SK-N-SH treated with all-trans-retinoic acid at 6 μM for 48 hours (cell line): ENCODE results near the gene IL17C.

Experiments used
- ATAC-seq: fragments of 200-7000 bp; cut with Tn5 transposase; 3 replicates; pipeline ENCODE4 v1.9.1; 2020; ENCODE audit warnings: mild to moderate bottlenecking, moderate library complexity
- ARNTL ChIP-seq: fragments of 450-650 bp; formaldehyde crosslinking; IDR thresholded peaks from 2 replicates; pipeline ENCODE4 v1.5.0; 2020; ENCODE audit warnings: low read depth, mild to moderate bottlenecking, moderate library complexity, borderline replicate concordance
- CSDC2 ChIP-seq: fragments of 250-450 bp; sonication (Bioruptor Pico); IDR thresholded peaks from 2 replicates; pipeline ENCODE4 v1.5.0; 2020; ENCODE audit warnings: mild to moderate bottlenecking, moderate library complexity
- ESRRG ChIP-seq: fragments of 250-450 bp; sonication (Bioruptor Pico); IDR thresholded peaks from 2 replicates; pipeline ENCODE4 v1.6.1; 2021; ENCODE audit warnings: mild to moderate bottlenecking
- GLIS3 ChIP-seq: fragments of 250-450 bp; sonication (Bioruptor Pico); IDR thresholded peaks from 2 replicates; pipeline ENCODE4 v1.5.0; 2020; ENCODE audit warnings: mild to moderate bottlenecking, moderate library complexity
- ISL1 ChIP-seq: fragments of 250-450 bp; sonication (Bioruptor Pico); IDR thresholded peaks from 2 replicates; pipeline ENCODE4 v2.1.2; 2022; ENCODE audit warnings: mild to moderate bottlenecking, moderate library complexity
- OSR1 ChIP-seq: fragments of 250-450 bp; sonication (Bioruptor Pico); IDR thresholded peaks from 2 replicates; pipeline ENCODE4 v1.8.0; 2022; ENCODE audit warnings: moderate library complexity, mild to moderate bottlenecking, inconsistent platforms
- PATZ1 ChIP-seq: fragments of 250-450 bp; sonication (Bioruptor Pico); IDR thresholded peaks from 2 replicates; pipeline ENCODE4 v1.8.0; 2020; ENCODE audit warnings: mild to moderate bottlenecking, moderate library complexity, borderline replicate concordance
- POU6F1 ChIP-seq: fragments of 250-450 bp; sonication (Bioruptor Pico); IDR thresholded peaks from 2 replicates; pipeline ENCODE4 v1.8.0; 2021; ENCODE audit warnings: low read depth, mild to moderate bottlenecking, moderate library complexity, borderline replicate concordance
- PPARA ChIP-seq: fragments of 250-450 bp; sonication (Bioruptor Pico); IDR thresholded peaks from 2 replicates; pipeline ENCODE4 v1.5.0; 2020; ENCODE audit warnings: mild to moderate bottlenecking, borderline replicate concordance
- RARB ChIP-seq: fragments of 250-450 bp; sonication (Bioruptor Pico); IDR thresholded peaks from 2 replicates; pipeline ENCODE4 v1.8.0; 2021; ENCODE audit warnings: mild to moderate bottlenecking, moderate library complexity
- SNAI2 ChIP-seq: fragments of 250-450 bp; sonication (Bioruptor Pico); IDR thresholded peaks from 2 replicates; pipeline ENCODE4 v1.5.0; 2020; ENCODE audit warnings: mild to moderate bottlenecking, moderate library complexity
- TCF4 ChIP-seq: fragments of 250-450 bp; sonication (Bioruptor Pico); IDR thresholded peaks from 2 replicates; pipeline ENCODE4 v1.8.0; 2021; ENCODE audit warnings: mild to moderate bottlenecking, moderate library complexity, borderline replicate concordance
- TOX ChIP-seq: fragments of 250-450 bp; sonication (Bioruptor Pico); IDR thresholded peaks from 2 replicates; pipeline ENCODE4 v1.8.0; 2021; ENCODE audit warnings: mild to moderate bottlenecking, moderate library complexity, borderline replicate concordance
- ZC3H10 ChIP-seq: fragments of 250-450 bp; sonication (Bioruptor Pico); IDR thresholded peaks from 2 replicates; pipeline ENCODE4 v1.5.1; 2021; ENCODE audit warnings: mild to moderate bottlenecking, moderate library complexity
- ZFP3 ChIP-seq: fragments of 250-450 bp; sonication (Bioruptor Pico); IDR thresholded peaks from 2 replicates; pipeline ENCODE4 v1.5.0; 2020; ENCODE audit warnings: mild to moderate bottlenecking, moderate library complexity
- ZFP30 ChIP-seq: fragments of 450-650 bp; formaldehyde crosslinking; IDR thresholded peaks from 2 replicates; pipeline ENCODE4 v1.5.0; 2022; ENCODE audit warnings: mild to moderate bottlenecking, moderate library complexity
- ZNF565 ChIP-seq: fragments of 450-650 bp; formaldehyde crosslinking; conservative IDR thresholded peaks from 2 replicates; pipeline ENCODE4 v1.5.0; 2020; ENCODE audit warnings: low read depth, mild to moderate bottlenecking, moderate library complexity
- ZNF70 ChIP-seq: fragments of 450-650 bp; formaldehyde crosslinking; IDR thresholded peaks from 2 replicates; pipeline ENCODE4 v1.5.0; 2020; ENCODE audit warnings: mild to moderate bottlenecking, moderate library complexity
- TF ChIP-seq, protein P1 (sequence below): fragments of 250-450 bp; sonication (Bioruptor Pico); IDR thresholded peaks from 2 replicates; pipeline ENCODE4 v1.5.0; 2020; ENCODE audit warnings: mild to moderate bottlenecking, moderate library complexity
- TF ChIP-seq, protein P2 (sequence below): fragments of 250-450 bp; sonication (Bioruptor Pico); IDR thresholded peaks from 2 replicates; pipeline ENCODE4 v1.5.1; 2021; ENCODE audit warnings: mild to moderate bottlenecking, moderate library complexity
- TF ChIP-seq, protein P3 (sequence below): fragments of 250-450 bp; sonication (Bioruptor Pico); IDR thresholded peaks from 2 replicates; pipeline ENCODE4 v1.5.1; 2020; ENCODE audit warnings: low read depth, mild to moderate bottlenecking, moderate library complexity

IL17C gene

DNA sequence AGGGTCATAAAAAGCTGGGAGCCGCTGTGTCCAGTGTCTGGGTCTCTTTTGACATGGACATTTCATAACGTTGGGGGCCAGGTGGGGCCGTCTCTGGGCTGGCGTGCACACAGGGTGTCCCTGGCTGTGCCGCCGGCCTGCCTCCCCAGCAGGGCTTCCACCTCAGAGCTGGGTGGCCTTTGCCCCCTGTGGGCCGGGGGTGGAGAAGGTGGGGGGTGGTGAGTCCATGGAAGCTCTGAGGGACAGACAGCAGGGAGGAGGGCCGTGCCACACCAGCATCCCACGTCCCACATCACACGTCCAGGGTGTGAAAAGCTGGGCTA lies 48.8 kb downstream of the IL17C start:
- ATAC-seq: no peak

DNA sequence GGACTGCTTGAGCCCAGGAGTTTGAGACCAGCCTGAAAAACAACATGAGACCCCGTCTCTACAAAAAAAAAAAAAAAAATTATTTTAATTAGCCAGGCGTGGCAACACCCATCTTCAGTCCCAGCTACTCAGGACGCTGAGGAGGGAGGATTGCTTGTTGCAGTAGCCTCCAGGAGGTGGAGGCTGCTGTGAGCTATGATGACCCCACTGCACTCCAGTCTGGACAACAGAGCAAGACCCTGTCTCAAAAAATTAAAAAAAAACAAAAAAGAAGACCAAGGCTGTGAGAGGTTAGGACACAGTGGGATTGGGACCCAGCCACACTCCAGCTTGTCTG lies 49.3 kb downstream of the IL17C start:
- TF ChIP-seq ARNTL (CRISPR knock-in tag) (no peak), SNAI2 (CRISPR knock-in tag) (no peak), OSR1 (no peak), POU6F1 (CRISPR knock-in tag) (no peak), ZNF70 (CRISPR knock-in tag) (no peak), ZC3H10 (CRISPR knock-in tag) (no peak), ISL1 (CRISPR knock-in tag) (no peak), TCF4 (CRISPR knock-in tag) (no peak), RARB (CRISPR knock-in tag) (no peak), ZFP30 (CRISPR knock-in tag) (no peak), PATZ1 (CRISPR knock-in tag) (no peak)
- TF ChIP-seq, protein P1, sequence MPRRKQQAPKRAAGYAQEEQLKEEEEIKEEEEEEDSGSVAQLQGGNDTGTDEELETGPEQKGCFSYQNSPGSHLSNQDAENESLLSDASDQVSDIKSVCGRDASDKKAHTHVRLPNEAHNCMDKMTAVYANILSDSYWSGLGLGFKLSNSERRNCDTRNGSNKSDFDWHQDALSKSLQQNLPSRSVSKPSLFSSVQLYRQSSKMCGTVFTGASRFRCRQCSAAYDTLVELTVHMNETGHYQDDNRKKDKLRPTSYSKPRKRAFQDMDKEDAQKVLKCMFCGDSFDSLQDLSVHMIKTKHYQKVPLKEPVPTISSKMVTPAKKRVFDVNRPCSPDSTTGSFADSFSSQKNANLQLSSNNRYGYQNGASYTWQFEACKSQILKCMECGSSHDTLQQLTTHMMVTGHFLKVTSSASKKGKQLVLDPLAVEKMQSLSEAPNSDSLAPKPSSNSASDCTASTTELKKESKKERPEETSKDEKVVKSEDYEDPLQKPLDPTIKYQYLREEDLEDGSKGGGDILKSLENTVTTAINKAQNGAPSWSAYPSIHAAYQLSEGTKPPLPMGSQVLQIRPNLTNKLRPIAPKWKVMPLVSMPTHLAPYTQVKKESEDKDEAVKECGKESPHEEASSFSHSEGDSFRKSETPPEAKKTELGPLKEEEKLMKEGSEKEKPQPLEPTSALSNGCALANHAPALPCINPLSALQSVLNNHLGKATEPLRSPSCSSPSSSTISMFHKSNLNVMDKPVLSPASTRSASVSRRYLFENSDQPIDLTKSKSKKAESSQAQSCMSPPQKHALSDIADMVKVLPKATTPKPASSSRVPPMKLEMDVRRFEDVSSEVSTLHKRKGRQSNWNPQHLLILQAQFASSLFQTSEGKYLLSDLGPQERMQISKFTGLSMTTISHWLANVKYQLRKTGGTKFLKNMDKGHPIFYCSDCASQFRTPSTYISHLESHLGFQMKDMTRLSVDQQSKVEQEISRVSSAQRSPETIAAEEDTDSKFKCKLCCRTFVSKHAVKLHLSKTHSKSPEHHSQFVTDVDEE (CRISPR knock-in tag): no peak
- TF ChIP-seq, protein P2, sequence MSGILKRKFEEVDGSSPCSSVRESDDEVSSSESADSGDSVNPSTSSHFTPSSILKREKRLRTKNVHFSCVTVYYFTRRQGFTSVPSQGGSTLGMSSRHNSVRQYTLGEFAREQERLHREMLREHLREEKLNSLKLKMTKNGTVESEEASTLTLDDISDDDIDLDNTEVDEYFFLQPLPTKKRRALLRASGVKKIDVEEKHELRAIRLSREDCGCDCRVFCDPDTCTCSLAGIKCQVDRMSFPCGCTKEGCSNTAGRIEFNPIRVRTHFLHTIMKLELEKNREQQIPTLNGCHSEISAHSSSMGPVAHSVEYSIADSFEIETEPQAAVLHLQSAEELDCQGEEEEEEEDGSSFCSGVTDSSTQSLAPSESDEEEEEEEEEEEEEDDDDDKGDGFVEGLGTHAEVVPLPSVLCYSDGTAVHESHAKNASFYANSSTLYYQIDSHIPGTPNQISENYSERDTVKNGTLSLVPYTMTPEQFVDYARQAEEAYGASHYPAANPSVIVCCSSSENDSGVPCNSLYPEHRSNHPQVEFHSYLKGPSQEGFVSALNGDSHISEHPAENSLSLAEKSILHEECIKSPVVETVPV (CRISPR knock-in tag): no peak
- no peak for ATAC-seq

More for the DNA sequence above, 48.8 kb downstream of the IL17C start:
- TF ChIP-seq RARB (CRISPR knock-in tag) (no peak), ESRRG (CRISPR knock-in tag) (no peak)

GRCh38 chr16:88688013-88688778 lies 49.8 kb downstream of the IL17C start:
- no peak for TF ChIP-seq ARNTL (CRISPR knock-in tag)
- no peak for TF ChIP-seq TCF4 (CRISPR knock-in tag)
- no peak for TF ChIP-seq TOX
- TF ChIP-seq, protein P1 (CRISPR knock-in tag): no peak
- TF ChIP-seq, protein P3, sequence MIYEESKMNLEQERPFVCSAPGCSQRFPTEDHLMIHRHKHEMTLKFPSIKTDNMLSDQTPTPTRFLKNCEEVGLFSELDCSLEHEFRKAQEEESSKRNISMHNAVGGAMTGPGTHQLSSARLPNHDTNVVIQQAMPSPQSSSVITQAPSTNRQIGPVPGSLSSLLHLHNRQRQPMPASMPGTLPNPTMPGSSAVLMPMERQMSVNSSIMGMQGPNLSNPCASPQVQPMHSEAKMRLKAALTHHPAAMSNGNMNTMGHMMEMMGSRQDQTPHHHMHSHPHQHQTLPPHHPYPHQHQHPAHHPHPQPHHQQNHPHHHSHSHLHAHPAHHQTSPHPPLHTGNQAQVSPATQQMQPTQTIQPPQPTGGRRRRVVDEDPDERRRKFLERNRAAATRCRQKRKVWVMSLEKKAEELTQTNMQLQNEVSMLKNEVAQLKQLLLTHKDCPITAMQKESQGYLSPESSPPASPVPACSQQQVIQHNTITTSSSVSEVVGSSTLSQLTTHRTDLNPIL (CRISPR knock-in tag): no peak
- no peak for TF ChIP-seq OSR1
- no peak for TF ChIP-seq GLIS3 (CRISPR knock-in tag)
- TF ChIP-seq ZNF70 (CRISPR knock-in tag): no peak
- TF ChIP-seq PPARA (CRISPR knock-in tag): no peak
- no peak for TF ChIP-seq SNAI2 (CRISPR knock-in tag)
- no peak for TF ChIP-seq CSDC2 (CRISPR knock-in tag)
- TF ChIP-seq, protein P2 (CRISPR knock-in tag): no peak
- TF ChIP-seq ZNF565 (CRISPR knock-in tag): no peak
- TF ChIP-seq ISL1 (CRISPR knock-in tag): no peak
- no peak for TF ChIP-seq ESRRG (CRISPR knock-in tag)
- no peak for TF ChIP-seq ZC3H10 (CRISPR knock-in tag)
- no peak for TF ChIP-seq ZFP30 (CRISPR knock-in tag)
- TF ChIP-seq ZFP3 (CRISPR knock-in tag): no peak
- no peak for ATAC-seq
